PC-9 (cell line): ENCODE data around the gene USP21.

Experiments
- CTCF ChIP-seq: fragments of 200-600 bp; sonication (generic); conservative IDR thresholded peaks from 2 replicates; pipeline ENCODE4 v1.6.1; 2017; ENCODE audit warnings: mixed run types, antibody characterized with exemption, mild to moderate bottlenecking, moderate library complexity
- EZH2 ChIP-seq: fragments of 200-600 bp; sonication (generic); IDR thresholded peaks from 2 replicates; pipeline ENCODE4 v1.8.0; 2017; ENCODE audit warnings: antibody characterized with exemption, low read depth

DNA sequence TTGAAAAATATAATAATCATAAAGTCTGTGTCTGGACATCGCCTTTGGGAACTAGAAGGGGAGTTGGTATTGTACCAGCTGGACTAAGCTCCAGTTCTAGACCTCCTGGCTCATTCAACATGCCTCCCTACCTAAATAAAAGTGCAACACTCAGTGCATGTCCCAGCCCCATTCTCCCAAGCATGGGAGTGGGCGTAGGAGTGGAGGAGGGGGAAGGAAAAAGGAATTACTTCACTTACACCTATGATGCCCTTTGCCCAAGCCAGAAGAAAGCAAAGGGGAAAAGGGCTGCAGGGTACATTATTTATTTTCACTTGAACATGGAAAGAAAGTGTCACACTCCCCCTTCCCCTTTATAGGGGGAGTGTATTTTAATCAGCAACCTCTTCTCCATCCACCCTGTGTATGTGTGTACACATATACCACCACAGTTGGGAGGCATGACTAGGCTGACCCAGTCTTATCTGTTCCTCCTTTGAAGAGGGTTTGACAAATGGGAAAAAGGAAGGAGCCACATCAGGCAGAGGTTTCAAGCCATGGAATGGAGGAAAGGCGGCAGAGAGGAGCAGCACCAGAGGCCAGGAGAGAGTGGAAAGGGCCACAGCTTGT, 38.2 kb upstream of the USP21 start:
- TF ChIP-seq CTCF (no peak), EZH2 (no peak)
